Measurements from ENCODE around the gene RABGAP1L.

DNA sequence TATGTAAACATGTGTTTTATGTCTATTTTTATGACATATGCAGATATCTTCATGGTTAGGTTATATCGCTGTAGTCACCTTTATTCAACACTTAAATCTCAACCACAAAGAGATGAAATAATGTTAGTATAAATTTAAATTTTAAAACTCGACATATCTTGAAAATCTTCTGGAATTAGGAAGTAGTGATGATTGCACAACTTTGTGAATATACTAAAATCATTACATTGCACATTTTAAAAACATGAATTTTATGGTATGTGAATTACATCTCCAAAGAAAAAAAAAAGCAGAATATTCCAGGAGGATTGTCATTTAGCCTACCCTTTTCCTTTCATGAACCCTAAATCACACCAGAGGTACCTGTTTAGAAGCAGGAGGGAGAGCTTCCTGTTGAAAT is 801.0 kb downstream of the RABGAP1L start:
- TF ChIP-seq, protein P1, sequence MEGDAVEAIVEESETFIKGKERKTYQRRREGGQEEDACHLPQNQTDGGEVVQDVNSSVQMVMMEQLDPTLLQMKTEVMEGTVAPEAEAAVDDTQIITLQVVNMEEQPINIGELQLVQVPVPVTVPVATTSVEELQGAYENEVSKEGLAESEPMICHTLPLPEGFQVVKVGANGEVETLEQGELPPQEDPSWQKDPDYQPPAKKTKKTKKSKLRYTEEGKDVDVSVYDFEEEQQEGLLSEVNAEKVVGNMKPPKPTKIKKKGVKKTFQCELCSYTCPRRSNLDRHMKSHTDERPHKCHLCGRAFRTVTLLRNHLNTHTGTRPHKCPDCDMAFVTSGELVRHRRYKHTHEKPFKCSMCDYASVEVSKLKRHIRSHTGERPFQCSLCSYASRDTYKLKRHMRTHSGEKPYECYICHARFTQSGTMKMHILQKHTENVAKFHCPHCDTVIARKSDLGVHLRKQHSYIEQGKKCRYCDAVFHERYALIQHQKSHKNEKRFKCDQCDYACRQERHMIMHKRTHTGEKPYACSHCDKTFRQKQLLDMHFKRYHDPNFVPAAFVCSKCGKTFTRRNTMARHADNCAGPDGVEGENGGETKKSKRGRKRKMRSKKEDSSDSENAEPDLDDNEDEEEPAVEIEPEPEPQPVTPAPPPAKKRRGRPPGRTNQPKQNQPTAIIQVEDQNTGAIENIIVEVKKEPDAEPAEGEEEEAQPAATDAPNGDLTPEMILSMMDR (IDR thresholded peaks at IDR 0.05) = no peak
- TF ChIP-seq EZH2 (IDR thresholded peaks at IDR 0.05) = no peak
- no peak for TF ChIP-seq EZH2phosphoT487 (IDR thresholded peaks at IDR 0.05)
